GM23338 (cell line): ENCODE data around the gene TSHZ3. TPM values are rescaled to one million over a fixed set of nuclear protein-coding genes. Genes with fewer than 3 reads are reported as not detected.

ENCODE experiments used
- ATAC-seq: fragments of 200-7000 bp; cut with Tn5 transposase; 3 replicates; pipeline ENCODE4 v1.9.1; 2020
- DNase-seq: peaks from one replicate; pipeline ENCODE4 v3.0.0-alpha.2; 2015; ENCODE audit warnings: low spot score
- H2AFZ ChIP-seq: fragments of 200-600 bp; sonication (generic); 2 replicates; pipeline ENCODE4 v1.8.0; 2016; ENCODE audit warnings: antibody characterized with exemption, mild to moderate bottlenecking, moderate library complexity
- H3F3A ChIP-seq: fragments of 200-600 bp; sonication (generic); replicated peaks from 2 replicates; pipeline ENCODE4 v1.8.0; 2017; ENCODE audit warnings: antibody characterized with exemption, mixed run types, low read depth
- H3K27ac ChIP-seq: fragments of 200-600 bp; sonication (generic); 2 replicates; pipeline ENCODE4 v1.6.1; 2016; ENCODE audit warnings: low read depth
- H3K27me3 ChIP-seq: fragments of 200-600 bp; sonication (generic); 2 replicates; pipeline ENCODE4 v1.8.0; 2016; ENCODE audit warnings: mild to moderate bottlenecking, mixed run types, moderate library complexity; ENCODE audit not compliant: insufficient read depth
- H3K36me3 ChIP-seq: fragments of 200-600 bp; sonication (generic); 2 replicates; pipeline ENCODE4 v1.8.0; 2016; ENCODE audit warnings: mild to moderate bottlenecking; ENCODE audit not compliant: insufficient read depth
- H3K4me1 ChIP-seq: fragments of 200-600 bp; sonication (generic); 2 replicates; pipeline ENCODE4 v1.8.0; 2016; ENCODE audit warnings: mild to moderate bottlenecking, moderate library complexity; ENCODE audit not compliant: insufficient read depth
- H3K4me2 ChIP-seq: fragments of 200-600 bp; sonication (generic); 2 replicates; pipeline ENCODE4 v1.7.1; 2017; ENCODE audit warnings: mixed run types
- H3K4me3 ChIP-seq: fragments of 200-600 bp; sonication (generic); 2 replicates; pipeline ENCODE4 v1.6.1; 2016; ENCODE audit warnings: mixed run types
- H3K79me2 ChIP-seq: fragments of 200-600 bp; sonication (generic); replicated peaks from 2 replicates; pipeline ENCODE4 v1.8.0; 2017; ENCODE audit warnings: mild to moderate bottlenecking; ENCODE audit not compliant: insufficient read depth
- H3K9me2 ChIP-seq: fragments of 200-600 bp; sonication (generic); 2 replicates; pipeline ENCODE4 v1.8.0; 2017; ENCODE audit not compliant: insufficient read depth
- H4K20me1 ChIP-seq: fragments of 200-600 bp; sonication (generic); replicated peaks from 2 replicates; pipeline ENCODE4 v1.8.0; 2017; ENCODE audit warnings: mild to moderate bottlenecking; ENCODE audit not compliant: insufficient read depth
- H3K27ac Mint-ChIP-seq: 2 replicates; pipeline ENCODE4 v1.8.0; 2020; ENCODE audit warnings: inconsistent platforms, mild to moderate bottlenecking, moderate library complexity, mixed read lengths
- H3K27me3 Mint-ChIP-seq: 3 replicates; pipeline ENCODE4 v1.8.0; 2022; ENCODE audit warnings: low read depth, mild to moderate bottlenecking, moderate library complexity, mixed read lengths, inconsistent platforms; ENCODE audit not compliant: insufficient read depth, poor library complexity
- H3K36me3 Mint-ChIP-seq: 3 replicates; pipeline ENCODE4 v1.8.0; 2021; ENCODE audit warnings: low read depth, mild to moderate bottlenecking, inconsistent platforms, moderate library complexity, mixed read lengths
- H3K4me1 Mint-ChIP-seq: 3 replicates; pipeline ENCODE4 v1.8.0; 2020; ENCODE audit warnings: mild to moderate bottlenecking, inconsistent platforms, mixed read lengths
- H3K4me3 Mint-ChIP-seq: 3 replicates; pipeline ENCODE4 v1.8.0; 2021; ENCODE audit warnings: moderate library complexity, mild to moderate bottlenecking, inconsistent platforms, mixed read lengths
- H3K9me3 Mint-ChIP-seq: 3 replicates; pipeline ENCODE4 v1.8.0; 2020; ENCODE audit warnings: moderate library complexity, mild to moderate bottlenecking, inconsistent platforms, mixed read lengths
- CREB1 ChIP-seq: fragments of 250-450 bp; sonication (Bioruptor Pico); IDR thresholded peaks from 2 replicates; pipeline ENCODE4 v1.5.0; 2020; ENCODE audit warnings: low read depth, mild to moderate bottlenecking, moderate library complexity
- EZH2 ChIP-seq: fragments of 200-600 bp; sonication (generic); IDR thresholded peaks from one replicate; pipeline ENCODE4 v1.8.0; 2017; ENCODE audit warnings: antibody characterized with exemption, mild to moderate bottlenecking, low read depth; ENCODE audit not compliant: unreplicated experiment
- EZH2phosphoT487 ChIP-seq: fragments of 200-600 bp; sonication (generic); IDR thresholded peaks from one replicate; pipeline ENCODE4 v1.8.1; 2018; ENCODE audit warnings: antibody characterized with exemption; ENCODE audit not compliant: unreplicated experiment
- JUNB ChIP-seq: IDR thresholded peaks from one replicate; pipeline ENCODE4 v1.6.1; 2016; ENCODE audit warnings: antibody characterized with exemption; ENCODE audit not compliant: unreplicated experiment
- NANOG ChIP-seq: IDR thresholded peaks from 2 replicates; pipeline ENCODE4 v1.6.1; 2016; ENCODE audit warnings: antibody characterized with exemption, borderline replicate concordance
- POLR2AphosphoS5 ChIP-seq: IDR thresholded peaks from 2 replicates; pipeline ENCODE4 v1.6.1; 2016; ENCODE audit warnings: antibody characterized with exemption, low read depth
- STAT1 ChIP-seq: IDR thresholded peaks from one replicate; pipeline ENCODE4 v1.6.1; 2016; ENCODE audit warnings: antibody characterized with exemption; ENCODE audit not compliant: unreplicated experiment
- ZNF114 ChIP-seq: fragments of 250-450 bp; sonication (Bioruptor Pico); IDR thresholded peaks from 2 replicates; pipeline ENCODE4 v1.5.0; 2020; ENCODE audit warnings: mild to moderate bottlenecking, moderate library complexity
- ZNF331 ChIP-seq: fragments of 250-450 bp; sonication (Bioruptor Pico); IDR thresholded peaks from 2 replicates; pipeline ENCODE4 v1.5.0; 2020; ENCODE audit warnings: low read depth, mild to moderate bottlenecking, moderate library complexity
- polyA plus RNA-seq: library from polyadenylated mRNA; unstranded; fragments of >200 nt; fragmentation: Nextera tagmentation; extraction: Ambion mirVana; gene quantifications from 2 replicates; pipeline ENCODE4 v1.2.1, GENCODE V29; 2016
- total RNA-seq: library from RNA; depleted of rRNA; stranded (reverse); fragments of >200 nt; shearing (Covaris generic); gene quantifications from 2 replicates; pipeline ENCODE4 v1.2.3, GENCODE V29; 2014
- TF ChIP-seq, protein P1 (sequence below): IDR thresholded peaks from 2 replicates; pipeline ENCODE4 v1.6.1; 2016; ENCODE audit warnings: antibody characterized with exemption
- TF ChIP-seq, protein P2 (sequence below): IDR thresholded peaks from one replicate; pipeline ENCODE4 v1.6.1; 2018; ENCODE audit warnings: antibody characterized with exemption; ENCODE audit not compliant: unreplicated experiment
- TF ChIP-seq, protein P3 (sequence below), 2 experiments: fragments of 200-600 bp in 1 of 2; sonication (generic) in 1 of 2; conservative IDR thresholded peaks; 2 replicates each; pipeline versions ENCODE4 v1.5.1 to v1.6.1; 2016 to 2017; ENCODE audit warnings: antibody characterized with exemption in 2 of 2, low read depth in 2 of 2, mild to moderate bottlenecking in 2 of 2, moderate library complexity in 1 of 2
- TF ChIP-seq, protein P4 (sequence below): fragments of 250-450 bp; sonication (Bioruptor Pico); IDR thresholded peaks from 2 replicates; pipeline ENCODE4 v1.5.0; 2020; ENCODE audit warnings: mild to moderate bottlenecking, moderate library complexity

The TSHZ3 gene
- total and polyA plus RNA-seq, 2 experiments from 2014 or later, result 3.8 to 8.9 TPM

DNA sequence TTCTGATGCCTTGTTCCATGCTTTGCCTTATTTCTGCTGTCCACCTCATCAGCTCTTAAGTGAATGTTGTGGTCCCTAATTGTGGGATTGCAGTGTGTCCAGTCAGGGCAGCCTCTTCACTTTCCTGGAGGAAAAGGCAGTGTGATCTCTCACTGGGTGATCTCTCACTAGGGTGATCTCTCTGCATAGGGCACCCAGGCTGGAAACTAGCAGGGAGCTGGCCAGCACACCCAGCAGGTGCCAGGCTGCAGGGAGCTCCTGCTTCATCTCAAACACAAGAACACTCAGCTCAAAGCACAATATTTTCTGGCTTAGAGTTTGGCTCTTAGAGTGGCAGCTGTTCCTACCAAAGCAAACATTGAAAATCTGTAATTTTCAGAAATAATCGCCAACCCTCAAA, 36.5 kb upstream of the TSHZ3 start:
- DNase-seq, result no peak
- no peak for ATAC-seq
- Histone ChIP-seq H3K36me3 (no peaks in the 10 kb centered on the region), H3F3A (no peaks in the 10 kb centered on the region), H3K27ac (no peak overlapping the region), H3K79me2 (no peaks in the 10 kb centered on the region), H3K4me2 (no peak overlapping the region), H4K20me1 (no peaks in the 10 kb centered on the region), H3K27me3 (no peaks in the 10 kb centered on the region), H3K9me2 (peaks cover 3% of the 10 kb centered on the region), H3K4me3 (no peak overlapping the region), H3K4me1 (no peaks in the 10 kb centered on the region), H2AFZ (no peak overlapping the region)
- H3K9me3 Mint-ChIP-seq, result no peaks in the 10 kb centered on the region
- no peak overlapping the region for H3K27ac Mint-ChIP-seq
- peaks cover 6% of the 10 kb centered on the region for H3K4me1 Mint-ChIP-seq
- TF ChIP-seq, protein P1, sequence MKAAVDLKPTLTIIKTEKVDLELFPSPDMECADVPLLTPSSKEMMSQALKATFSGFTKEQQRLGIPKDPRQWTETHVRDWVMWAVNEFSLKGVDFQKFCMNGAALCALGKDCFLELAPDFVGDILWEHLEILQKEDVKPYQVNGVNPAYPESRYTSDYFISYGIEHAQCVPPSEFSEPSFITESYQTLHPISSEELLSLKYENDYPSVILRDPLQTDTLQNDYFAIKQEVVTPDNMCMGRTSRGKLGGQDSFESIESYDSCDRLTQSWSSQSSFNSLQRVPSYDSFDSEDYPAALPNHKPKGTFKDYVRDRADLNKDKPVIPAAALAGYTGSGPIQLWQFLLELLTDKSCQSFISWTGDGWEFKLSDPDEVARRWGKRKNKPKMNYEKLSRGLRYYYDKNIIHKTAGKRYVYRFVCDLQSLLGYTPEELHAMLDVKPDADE, result no peak
- TF ChIP-seq ZNF331 (CRISPR knock-in tag), result no peak
- TF ChIP-seq EZH2, result no peak
- TF ChIP-seq, protein P2, sequence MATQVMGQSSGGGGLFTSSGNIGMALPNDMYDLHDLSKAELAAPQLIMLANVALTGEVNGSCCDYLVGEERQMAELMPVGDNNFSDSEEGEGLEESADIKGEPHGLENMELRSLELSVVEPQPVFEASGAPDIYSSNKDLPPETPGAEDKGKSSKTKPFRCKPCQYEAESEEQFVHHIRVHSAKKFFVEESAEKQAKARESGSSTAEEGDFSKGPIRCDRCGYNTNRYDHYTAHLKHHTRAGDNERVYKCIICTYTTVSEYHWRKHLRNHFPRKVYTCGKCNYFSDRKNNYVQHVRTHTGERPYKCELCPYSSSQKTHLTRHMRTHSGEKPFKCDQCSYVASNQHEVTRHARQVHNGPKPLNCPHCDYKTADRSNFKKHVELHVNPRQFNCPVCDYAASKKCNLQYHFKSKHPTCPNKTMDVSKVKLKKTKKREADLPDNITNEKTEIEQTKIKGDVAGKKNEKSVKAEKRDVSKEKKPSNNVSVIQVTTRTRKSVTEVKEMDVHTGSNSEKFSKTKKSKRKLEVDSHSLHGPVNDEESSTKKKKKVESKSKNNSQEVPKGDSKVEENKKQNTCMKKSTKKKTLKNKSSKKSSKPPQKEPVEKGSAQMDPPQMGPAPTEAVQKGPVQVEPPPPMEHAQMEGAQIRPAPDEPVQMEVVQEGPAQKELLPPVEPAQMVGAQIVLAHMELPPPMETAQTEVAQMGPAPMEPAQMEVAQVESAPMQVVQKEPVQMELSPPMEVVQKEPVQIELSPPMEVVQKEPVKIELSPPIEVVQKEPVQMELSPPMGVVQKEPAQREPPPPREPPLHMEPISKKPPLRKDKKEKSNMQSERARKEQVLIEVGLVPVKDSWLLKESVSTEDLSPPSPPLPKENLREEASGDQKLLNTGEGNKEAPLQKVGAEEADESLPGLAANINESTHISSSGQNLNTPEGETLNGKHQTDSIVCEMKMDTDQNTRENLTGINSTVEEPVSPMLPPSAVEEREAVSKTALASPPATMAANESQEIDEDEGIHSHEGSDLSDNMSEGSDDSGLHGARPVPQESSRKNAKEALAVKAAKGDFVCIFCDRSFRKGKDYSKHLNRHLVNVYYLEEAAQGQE, result no peak
- no peak for TF ChIP-seq STAT1
- no peak for TF ChIP-seq NANOG
- TF ChIP-seq, protein P3, sequence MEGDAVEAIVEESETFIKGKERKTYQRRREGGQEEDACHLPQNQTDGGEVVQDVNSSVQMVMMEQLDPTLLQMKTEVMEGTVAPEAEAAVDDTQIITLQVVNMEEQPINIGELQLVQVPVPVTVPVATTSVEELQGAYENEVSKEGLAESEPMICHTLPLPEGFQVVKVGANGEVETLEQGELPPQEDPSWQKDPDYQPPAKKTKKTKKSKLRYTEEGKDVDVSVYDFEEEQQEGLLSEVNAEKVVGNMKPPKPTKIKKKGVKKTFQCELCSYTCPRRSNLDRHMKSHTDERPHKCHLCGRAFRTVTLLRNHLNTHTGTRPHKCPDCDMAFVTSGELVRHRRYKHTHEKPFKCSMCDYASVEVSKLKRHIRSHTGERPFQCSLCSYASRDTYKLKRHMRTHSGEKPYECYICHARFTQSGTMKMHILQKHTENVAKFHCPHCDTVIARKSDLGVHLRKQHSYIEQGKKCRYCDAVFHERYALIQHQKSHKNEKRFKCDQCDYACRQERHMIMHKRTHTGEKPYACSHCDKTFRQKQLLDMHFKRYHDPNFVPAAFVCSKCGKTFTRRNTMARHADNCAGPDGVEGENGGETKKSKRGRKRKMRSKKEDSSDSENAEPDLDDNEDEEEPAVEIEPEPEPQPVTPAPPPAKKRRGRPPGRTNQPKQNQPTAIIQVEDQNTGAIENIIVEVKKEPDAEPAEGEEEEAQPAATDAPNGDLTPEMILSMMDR (conservative IDR thresholded peaks at IDR 0.05; ENCODE audit: low read depth in 2 of 2), result no peak
- no peak for TF ChIP-seq JUNB
- no peak for TF ChIP-seq CREB1 (CRISPR knock-in tag)
- TF ChIP-seq ZNF114 (CRISPR knock-in tag), result no peak
- TF ChIP-seq, protein P4, sequence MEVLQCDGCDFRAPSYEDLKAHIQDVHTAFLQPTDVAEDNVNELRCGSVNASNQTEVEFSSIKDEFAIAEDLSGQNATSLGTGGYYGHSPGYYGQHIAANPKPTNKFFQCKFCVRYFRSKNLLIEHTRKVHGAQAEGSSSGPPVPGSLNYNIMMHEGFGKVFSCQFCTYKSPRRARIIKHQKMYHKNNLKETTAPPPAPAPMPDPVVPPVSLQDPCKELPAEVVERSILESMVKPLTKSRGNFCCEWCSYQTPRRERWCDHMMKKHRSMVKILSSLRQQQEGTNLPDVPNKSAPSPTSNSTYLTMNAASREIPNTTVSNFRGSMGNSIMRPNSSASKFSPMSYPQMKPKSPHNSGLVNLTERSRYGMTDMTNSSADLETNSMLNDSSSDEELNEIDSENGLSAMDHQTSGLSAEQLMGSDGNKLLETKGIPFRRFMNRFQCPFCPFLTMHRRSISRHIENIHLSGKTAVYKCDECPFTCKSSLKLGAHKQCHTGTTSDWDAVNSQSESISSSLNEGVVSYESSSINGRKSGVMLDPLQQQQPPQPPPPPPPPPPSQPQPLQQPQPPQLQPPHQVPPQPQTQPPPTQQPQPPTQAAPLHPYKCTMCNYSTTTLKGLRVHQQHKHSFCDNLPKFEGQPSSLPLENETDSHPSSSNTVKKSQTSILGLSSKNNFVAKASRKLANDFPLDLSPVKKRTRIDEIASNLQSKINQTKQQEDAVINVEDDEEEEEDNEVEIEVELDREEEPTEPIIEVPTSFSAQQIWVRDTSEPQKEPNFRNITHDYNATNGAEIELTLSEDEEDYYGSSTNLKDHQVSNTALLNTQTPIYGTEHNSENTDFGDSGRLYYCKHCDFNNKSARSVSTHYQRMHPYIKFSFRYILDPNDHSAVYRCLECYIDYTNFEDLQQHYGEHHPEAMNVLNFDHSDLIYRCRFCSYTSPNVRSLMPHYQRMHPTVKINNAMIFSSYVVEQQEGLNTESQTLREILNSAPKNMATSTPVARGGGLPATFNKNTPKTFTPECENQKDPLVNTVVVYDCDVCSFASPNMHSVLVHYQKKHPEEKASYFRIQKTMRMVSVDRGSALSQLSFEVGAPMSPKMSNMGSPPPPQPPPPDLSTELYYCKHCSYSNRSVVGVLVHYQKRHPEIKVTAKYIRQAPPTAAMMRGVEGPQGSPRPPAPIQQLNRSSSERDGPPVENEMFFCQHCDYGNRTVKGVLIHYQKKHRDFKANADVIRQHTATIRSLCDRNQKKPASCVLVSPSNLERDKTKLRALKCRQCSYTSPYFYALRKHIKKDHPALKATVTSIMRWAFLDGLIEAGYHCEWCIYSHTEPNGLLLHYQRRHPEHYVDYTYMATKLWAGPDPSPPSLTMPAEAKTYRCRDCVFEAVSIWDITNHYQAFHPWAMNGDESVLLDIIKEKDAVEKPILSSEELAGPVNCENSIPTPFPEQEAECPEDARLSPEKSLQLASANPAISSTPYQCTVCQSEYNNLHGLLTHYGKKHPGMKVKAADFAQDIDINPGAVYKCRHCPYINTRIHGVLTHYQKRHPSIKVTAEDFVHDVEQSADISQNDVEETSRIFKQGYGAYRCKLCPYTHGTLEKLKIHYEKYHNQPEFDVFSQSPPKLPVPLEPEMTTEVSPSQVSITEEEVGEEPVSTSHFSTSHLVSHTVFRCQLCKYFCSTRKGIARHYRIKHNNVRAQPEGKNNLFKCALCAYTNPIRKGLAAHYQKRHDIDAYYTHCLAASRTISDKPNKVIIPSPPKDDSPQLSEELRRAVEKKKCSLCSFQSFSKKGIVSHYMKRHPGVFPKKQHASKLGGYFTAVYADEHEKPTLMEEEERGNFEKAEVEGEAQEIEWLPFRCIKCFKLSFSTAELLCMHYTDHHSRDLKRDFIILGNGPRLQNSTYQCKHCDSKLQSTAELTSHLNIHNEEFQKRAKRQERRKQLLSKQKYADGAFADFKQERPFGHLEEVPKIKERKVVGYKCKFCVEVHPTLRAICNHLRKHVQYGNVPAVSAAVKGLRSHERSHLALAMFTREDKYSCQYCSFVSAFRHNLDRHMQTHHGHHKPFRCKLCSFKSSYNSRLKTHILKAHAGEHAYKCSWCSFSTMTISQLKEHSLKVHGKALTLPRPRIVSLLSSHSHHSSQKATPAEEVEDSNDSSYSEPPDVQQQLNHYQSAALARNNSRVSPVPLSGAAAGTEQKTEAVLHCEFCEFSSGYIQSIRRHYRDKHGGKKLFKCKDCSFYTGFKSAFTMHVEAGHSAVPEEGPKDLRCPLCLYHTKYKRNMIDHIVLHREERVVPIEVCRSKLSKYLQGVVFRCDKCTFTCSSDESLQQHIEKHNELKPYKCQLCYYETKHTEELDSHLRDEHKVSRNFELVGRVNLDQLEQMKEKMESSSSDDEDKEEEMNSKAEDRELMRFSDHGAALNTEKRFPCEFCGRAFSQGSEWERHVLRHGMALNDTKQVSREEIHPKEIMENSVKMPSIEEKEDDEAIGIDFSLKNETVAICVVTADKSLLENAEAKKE (CRISPR knock-in tag), result no peak
- TF ChIP-seq POLR2AphosphoS5, result no peak
- no peak for TF ChIP-seq EZH2phosphoT487
- H3K27me3 Mint-ChIP-seq, result peaks cover 4% of the 10 kb centered on the region
- H3K4me3 Mint-ChIP-seq, result no peak overlapping the region
- H3K36me3 Mint-ChIP-seq, result peaks cover 5% of the 10 kb centered on the region; the same call in 1 of the 3 replicates
